ENCODE measurements around the gene SORBS2. TPM values are rescaled to one million over a fixed set of nuclear protein-coding genes. Genes with fewer than 3 reads are reported as not detected.

The SORBS2 gene
- total and polyA plus RNA-seq, 2 of the 4 experiments (the other 2 are of a cell fraction), result 0.18 TPM; not detected in 1

GRCh38 chr4:185669288-185669687 lies 142.7 kb downstream of the SORBS2 start:
- no peak overlapping the region for H2AK9ac ChIP-seq (replicated peaks; ENCODE audit: low read depth, low read length, poor library complexity)
- no peak overlapping the region for H2BK120ac ChIP-seq (ENCODE audit: low read depth, low read length)
- H3K4me2 ChIP-seq (ENCODE audit: low read depth, low read length), result no peak overlapping the region
- no peaks in the 10 kb centered on the region for H3K79me1 ChIP-seq (ENCODE audit: low read depth in 1 of 2, low read length in 2 of 2)
- no peak overlapping the region for H2BK15ac ChIP-seq (ENCODE audit: low read depth, low read length)
- H3K27me3 ChIP-seq (ENCODE audit: control insufficient read depth, insufficient read depth, low read length), result peaks cover 17% of the 10 kb centered on the region
- no peak overlapping the region for H3K4me3 ChIP-seq (ENCODE audit: insufficient read depth, low read depth, low read length)
- H3K9ac ChIP-seq (ENCODE audit: low read depth, low read length), result no peak overlapping the region
- no peak overlapping the region for H4K91ac ChIP-seq (ENCODE audit: insufficient read depth, low read depth, low read length)
- H3K4ac ChIP-seq (ENCODE audit: low read depth, low read length), result no peak overlapping the region
- H3K18ac ChIP-seq (ENCODE audit: low read depth, low read length), result no peak overlapping the region
- DNase-seq (no peak), ATAC-seq (ENCODE audit: low read depth) (no peak)
- H2BK20ac ChIP-seq (ENCODE audit: low read depth, low read length), result no peak overlapping the region
- no peak overlapping the region for H3K56ac ChIP-seq (ENCODE audit: extremely low read depth, insufficient read depth, low read length)
- no peak overlapping the region for H4K8ac ChIP-seq (ENCODE audit: low read depth in 2 of 2, low read length in 2 of 2)
- no TSS peak for BruUV-seq (replicated peaks)
- no peak overlapping the region for H2AK5ac ChIP-seq (ENCODE audit: low read depth, low read length)
- H3K27ac ChIP-seq (ENCODE audit: insufficient read depth, low read length), result no peak overlapping the region
- no peaks in the 10 kb centered on the region for H4K20me1 ChIP-seq (ENCODE audit: insufficient read depth, low read length)
- intact Hi-C loops (cut with micrococcal nuclease), result no loop called here
- no peaks in the 10 kb centered on the region for H3K36me3 ChIP-seq (ENCODE audit: control insufficient read depth, insufficient read depth, low read length)
- H3K9me1 ChIP-seq (ENCODE audit: insufficient read depth, low read length), result no peaks in the 10 kb centered on the region
- H3K9me3 ChIP-seq (ENCODE audit: control insufficient read depth, insufficient read depth, low read length), result no peaks in the 10 kb centered on the region
- H4K5ac ChIP-seq (ENCODE audit: low read depth, low read length), result no peak overlapping the region
- no peaks in the 10 kb centered on the region for H3K4me1 ChIP-seq (ENCODE audit: control insufficient read depth, insufficient read depth, low read length)
- TF ChIP-seq MXI1 (IDR thresholded peaks at IDR 0.05; ENCODE audit: borderline replicate concordance, low read depth, low read length) (no peak), MAFK (IDR thresholded peaks at IDR 0.05; ENCODE audit: low read depth, low read length) (peak; percentile 46)
- no peak overlapping the region for H2AFZ ChIP-seq (replicated peaks; ENCODE audit: low read length, poor library complexity)
- H3K23ac ChIP-seq (ENCODE audit: low read depth, low read length), result no peak overlapping the region
- H2BK5ac ChIP-seq (ENCODE audit: low read depth, low read length, poor library complexity, severe bottlenecking), result no peak overlapping the region
- no CpG with 5 or more reads among the region's 7 CpGs for WGBS, 2 experiments (ENCODE audit: extremely low coverage in 2 of 2, insufficient read length in 1 of 2)
- ChIA-PET POLR2A (ENCODE audit: unreplicated experiment) (no interaction called here), CTCF (no interaction called here)
- H3K14ac ChIP-seq (replicated peaks; ENCODE audit: low read depth, low read length), result no peak overlapping the region
- in situ Hi-C loops (cut with MboI; ENCODE audit: low sequenced_read_pairs), result no loop called here
- dilution Hi-C loops (cut with HindIII; ENCODE audit: low sequenced_read_pairs, unreplicated experiment), result no loop called here

Measured in IMR-90 (cell line).